SKM-1 treated with dmso at 0.1 percent for 144 hours (cell line): ENCODE measurements around the gene LCE3A.
"Not testable (repeated sequence)": the region's sequence is repeated elsewhere in the genome, so short reads cannot be mapped to it uniquely, and the experiment has no call there.

ENCODE experiments used
- DNase-seq: peaks from one replicate; lab custom pipeline; 2025; ENCODE audit not compliant: unreplicated experiment; lab: John Stamatoyannopoulos, UW

Gene LCE3A

GRCh38 chr1:152622803-152623202 lies at the start of gene LCE3A:
TSS of gene LCE3A (minus strand) at chr1:152623103. CDS start at chr1:152623103, 0 bp downstream.
- peak; percentile 49 for DNase-seq

- no peak for DNase-seq
Measured at GRCh38 chr1:152667648-152668047, 44.7 kb upstream of the LCE3A start.

- DNase-seq: not testable (repeated sequence)
Measured at GRCh38 chr1:152666171-152666570, 43.3 kb upstream of the LCE3A start.

- no peak for DNase-seq
Measured at GRCh38 chr1:152663098-152663497, 40.2 kb upstream of the LCE3A start, which contains the start of gene LCE2D. TSS of gene LCE2D (plus strand) at chr1:152663380. CDS start at chr1:152664106, 726 bp downstream.

- no peak for DNase-seq
Measured at GRCh38 chr1:152658649-152659048, 35.7 kb upstream of the LCE3A start.

- no peak for DNase-seq
Measured at GRCh38 chr1:152657677-152658076, 34.8 kb upstream of the LCE3A start.

- no peak for DNase-seq
Measured at GRCh38 chr1:152656459-152656858, 33.6 kb upstream of the LCE3A start.

GRCh38 chr1:152654110-152654509 lies 31.2 kb upstream of the LCE3A start:
- DNase-seq: peak; percentile 62

- DNase-seq: no peak
Measured at GRCh38 chr1:152646656-152647055, 23.8 kb upstream of the LCE3A start.

GRCh38 chr1:152645146-152645545 lies 22.2 kb upstream of the LCE3A start:
- DNase-seq: no peak

GRCh38 chr1:152643945-152644344 lies 21.0 kb upstream of the LCE3A start:
- DNase-seq: no peak

- DNase-seq: no peak
Measured at GRCh38 chr1:152640351-152640750, 17.4 kb upstream of the LCE3A start.

- no peak for DNase-seq
Measured at GRCh38 chr1:152630596-152630995, 7.7 kb upstream of the LCE3A start.

GRCh38 chr1:152626744-152627143 lies 3.8 kb upstream of the LCE3A start:
- DNase-seq: no peak

GRCh38 chr1:152623203-152623844 lies 421 bp upstream of the LCE3A start:
- DNase-seq: no peak

GRCh38 chr1:152621993-152622392 lies 910 bp downstream of the LCE3A start:
- no peak for DNase-seq

- DNase-seq: no peak
Measured at GRCh38 chr1:152613511-152613910, 9.4 kb downstream of the LCE3A start, which contains the start of gene LCE3B. TSS of gene LCE3B (plus strand) at chr1:152613811. CDS start at chr1:152613811, 0 bp downstream.

- no peak for DNase-seq
Measured at GRCh38 chr1:152599934-152600333, 23.0 kb downstream of the LCE3A start, which contains the start of gene LCE3C. TSS of gene LCE3C (plus strand) at chr1:152600234. CDS start at chr1:152600732, 498 bp downstream.

- DNase-seq: no peak
Measured at GRCh38 chr1:152596986-152597385, 25.9 kb downstream of the LCE3A start.

GRCh38 chr1:152585586-152585985 lies 37.3 kb downstream of the LCE3A start:
- DNase-seq: no peak

GRCh38 chr1:152582647-152583046 lies 40.3 kb downstream of the LCE3A start:
- DNase-seq: no peak

GRCh38 chr1:152580433-152580832 lies 42.5 kb downstream of the LCE3A start, which contains the start of gene LCE3D:
TSS of gene LCE3D (minus strand) at chr1:152580516. CDS start at chr1:152579936, 580 bp downstream.
- no peak for DNase-seq

GRCh38 chr1:152579526-152579925 lies 43.4 kb downstream of the LCE3A start:
- DNase-seq: not testable (repeated sequence)
